ENCODE results near the gene SKAP1. TPM values are rescaled to one million over a fixed set of nuclear protein-coding genes. Genes with fewer than 3 reads are reported as not detected.

Gene SKAP1
- polyA plus RNA-seq, 3 donors = 0.13 to 1.0 (median 0.52) TPM

- Histone ChIP-seq H3K36me3 (replicated peaks in 1 of 2; ENCODE audit: control insufficient read depth in 1 of 2, insufficient read depth in 2 of 2, low read length in 2 of 2) (no peaks in the 10 kb centered on the region), H2AFZ (ENCODE audit: insufficient read depth, low read depth, low read length, poor library complexity, severe bottlenecking) (no peak overlapping the region), H3K4me3 (replicated peaks in 1 of 3; ENCODE audit: low read depth in 2 of 3, low read length in 3 of 3) (no peak overlapping the region), H3K27ac (ENCODE audit: low read depth in 1 of 2, low read length in 2 of 2) (no peak overlapping the region), H3K27me3 (ENCODE audit: control insufficient read depth in 2 of 2, insufficient read depth in 2 of 2, low read length in 2 of 2) (no peaks in the 10 kb centered on the region), H3K9me3 (replicated peaks in 1 of 2; ENCODE audit: control insufficient read depth in 1 of 2, insufficient read depth in 1 of 2, low read length in 2 of 2) (no peaks in the 10 kb centered on the region), H3K4me2 (replicated peaks; ENCODE audit: extremely low read depth, low read length, poor library complexity, severe bottlenecking) (no peak overlapping the region), H4K20me1 (ENCODE audit: insufficient read depth, low read length) (no peaks in the 10 kb centered on the region), H3K4me1 (ENCODE audit: control insufficient read depth in 1 of 2, insufficient read depth in 2 of 2, low read length in 2 of 2) (peaks cover 16 to 23% of the 10 kb centered on the region in 2 donors), H3K79me2 (ENCODE audit: insufficient read depth, low read length) (no peaks in the 10 kb centered on the region), H3K9ac (ENCODE audit: insufficient read depth, low read length, poor library complexity, severe bottlenecking) (no peak overlapping the region)
- no peak for TF ChIP-seq CTCF (IDR thresholded peaks at IDR 0.05)
- H3K27me3 Mint-ChIP-seq (ENCODE audit: low read depth in 3 of 3) = peaks cover 0 to 3% (median 2%) of the 10 kb centered on the region in 3 donors
- no peak for DNase-seq
- WGBS (ENCODE audit: insufficient coverage) = 90% methylated on average over 6 of the region's 7 CpGs
- H3K27ac Mint-ChIP-seq = no peak overlapping the region
- H3K4me3 Mint-ChIP-seq = no peak overlapping the region
- H3K9me3 Mint-ChIP-seq = no peaks in the 10 kb centered on the region
- H3K36me3 Mint-ChIP-seq = no peaks in the 10 kb centered on the region
- intact Hi-C loops (cut with micrococcal nuclease) = no loop called here
- H3K4me1 Mint-ChIP-seq = peaks cover 24% of the 10 kb centered on the region
Observed at GRCh38 chr17:48241770-48242497, 188.1 kb downstream of the SKAP1 start.

- Mint-ChIP-seq H3K36me3 (no peaks in the 10 kb centered on the region), H3K4me3 (peak overlapping the region in 1 of 2 donors; percentile 81), H3K4me1 (peaks cover 24% of the 10 kb centered on the region), H3K9me3 (no peaks in the 10 kb centered on the region), H3K27me3 (ENCODE audit: low read depth in 3 of 3) (peaks cover 0 to 3% (median 2%) of the 10 kb centered on the region in 3 donors), H3K27ac (peak overlapping the region in 4 of 7 donors; percentile 43 to 67 (median 61))
- Histone ChIP-seq H3K9me3 (replicated peaks in 1 of 2; ENCODE audit: control insufficient read depth in 1 of 2, insufficient read depth in 1 of 2, low read length in 2 of 2) (no peaks in the 10 kb centered on the region), H3K4me1 (ENCODE audit: control insufficient read depth in 1 of 2, insufficient read depth in 2 of 2, low read length in 2 of 2) (peaks cover 16 to 23% of the 10 kb centered on the region in 2 donors), H3K4me2 (replicated peaks; ENCODE audit: extremely low read depth, low read length, poor library complexity, severe bottlenecking) (no peak overlapping the region), H3K36me3 (replicated peaks in 1 of 2; ENCODE audit: control insufficient read depth in 1 of 2, insufficient read depth in 2 of 2, low read length in 2 of 2) (no peaks in the 10 kb centered on the region), H4K20me1 (ENCODE audit: insufficient read depth, low read length) (no peaks in the 10 kb centered on the region), H2AFZ (ENCODE audit: insufficient read depth, low read depth, low read length, poor library complexity, severe bottlenecking) (no peak overlapping the region), H3K79me2 (ENCODE audit: insufficient read depth, low read length) (no peaks in the 10 kb centered on the region), H3K4me3 (replicated peaks in 1 of 3; ENCODE audit: low read depth in 2 of 3, low read length in 3 of 3) (no peak overlapping the region), H3K27me3 (ENCODE audit: control insufficient read depth in 2 of 2, insufficient read depth in 2 of 2, low read length in 2 of 2) (no peaks in the 10 kb centered on the region), H3K27ac (ENCODE audit: low read depth in 1 of 2, low read length in 2 of 2) (no peak overlapping the region), H3K9ac (ENCODE audit: insufficient read depth, low read length, poor library complexity, severe bottlenecking) (no peak overlapping the region)
- 0% methylated on average over 1 of the region's 1 CpG for WGBS (ENCODE audit: insufficient coverage)
- DNase-seq = peak; percentile 50 to 75 (median 52)
- intact Hi-C loops (cut with micrococcal nuclease) = no loop called here
- no peak for TF ChIP-seq CTCF (IDR thresholded peaks at IDR 0.05)
Observed at GRCh38 chr17:48241131-48241591, 188.9 kb downstream of the SKAP1 start.
